HG02759 (cell line): Measurements from ENCODE around the gene CLEC16A.
A peak's percentile ranks its signal among the peaks of the same experiment; 100 is the strongest.

Source experiments
- ATAC-seq: cut with Tn5 transposase; IDR thresholded peaks from one replicate; pipeline ENCODE4 v1.9.1; 2021; ENCODE audit warnings: mild to moderate bottlenecking, moderate library complexity; ENCODE audit not compliant: unreplicated experiment

CLEC16A gene, protein sequence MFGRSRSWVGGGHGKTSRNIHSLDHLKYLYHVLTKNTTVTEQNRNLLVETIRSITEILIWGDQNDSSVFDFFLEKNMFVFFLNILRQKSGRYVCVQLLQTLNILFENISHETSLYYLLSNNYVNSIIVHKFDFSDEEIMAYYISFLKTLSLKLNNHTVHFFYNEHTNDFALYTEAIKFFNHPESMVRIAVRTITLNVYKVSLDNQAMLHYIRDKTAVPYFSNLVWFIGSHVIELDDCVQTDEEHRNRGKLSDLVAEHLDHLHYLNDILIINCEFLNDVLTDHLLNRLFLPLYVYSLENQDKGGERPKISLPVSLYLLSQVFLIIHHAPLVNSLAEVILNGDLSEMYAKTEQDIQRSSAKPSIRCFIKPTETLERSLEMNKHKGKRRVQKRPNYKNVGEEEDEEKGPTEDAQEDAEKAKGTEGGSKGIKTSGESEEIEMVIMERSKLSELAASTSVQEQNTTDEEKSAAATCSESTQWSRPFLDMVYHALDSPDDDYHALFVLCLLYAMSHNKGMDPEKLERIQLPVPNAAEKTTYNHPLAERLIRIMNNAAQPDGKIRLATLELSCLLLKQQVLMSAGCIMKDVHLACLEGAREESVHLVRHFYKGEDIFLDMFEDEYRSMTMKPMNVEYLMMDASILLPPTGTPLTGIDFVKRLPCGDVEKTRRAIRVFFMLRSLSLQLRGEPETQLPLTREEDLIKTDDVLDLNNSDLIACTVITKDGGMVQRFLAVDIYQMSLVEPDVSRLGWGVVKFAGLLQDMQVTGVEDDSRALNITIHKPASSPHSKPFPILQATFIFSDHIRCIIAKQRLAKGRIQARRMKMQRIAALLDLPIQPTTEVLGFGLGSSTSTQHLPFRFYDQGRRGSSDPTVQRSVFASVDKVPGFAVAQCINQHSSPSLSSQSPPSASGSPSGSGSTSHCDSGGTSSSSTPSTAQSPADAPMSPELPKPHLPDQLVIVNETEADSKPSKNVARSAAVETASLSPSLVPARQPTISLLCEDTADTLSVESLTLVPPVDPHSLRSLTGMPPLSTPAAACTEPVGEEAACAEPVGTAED

DNA sequence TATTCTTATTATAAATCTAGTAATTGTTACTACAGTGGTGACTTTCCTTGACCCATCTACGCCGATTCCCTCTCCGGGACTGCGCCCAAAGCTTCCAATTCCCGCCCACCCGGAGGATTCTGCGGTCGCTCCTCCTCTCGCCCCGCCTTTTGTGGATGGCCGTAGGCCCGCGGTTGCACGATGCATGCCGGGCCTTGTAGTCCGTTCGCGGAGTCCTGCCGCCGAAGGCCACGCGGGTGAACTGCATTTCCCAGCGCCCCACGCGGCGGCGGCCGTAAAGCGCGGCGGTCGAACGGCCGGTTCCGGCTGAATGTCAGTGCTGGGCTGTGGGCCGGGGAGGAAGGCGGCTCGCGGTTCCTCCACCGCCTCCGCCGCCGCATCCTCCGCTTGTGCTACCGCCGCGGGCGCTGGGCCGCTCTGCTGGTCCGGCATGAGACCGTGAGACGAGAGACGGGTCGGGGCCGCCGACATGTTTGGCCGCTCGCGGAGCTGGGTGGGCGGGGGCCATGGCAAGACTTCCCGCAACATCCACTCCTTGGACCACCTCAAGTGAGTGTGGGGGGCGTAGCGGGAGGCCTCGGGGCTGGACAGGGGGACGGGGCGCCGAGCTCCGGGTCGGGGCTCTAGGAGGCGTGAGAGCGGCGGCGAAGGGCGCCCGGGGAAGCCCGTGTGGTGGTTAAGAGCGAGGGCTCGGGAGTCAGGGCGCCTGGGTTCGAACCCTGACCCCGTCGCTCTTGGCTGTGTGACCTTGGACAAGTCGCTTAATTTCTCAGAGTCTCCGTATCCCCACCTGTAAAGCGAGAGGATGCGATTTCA, at the start of gene CLEC16A:
TSS of gene CLEC16A (plus strand) at position 316 of the 816 bp plus-strand sequence. CDS start at position 470, 154 bp downstream.
- ATAC-seq: peak; percentile 70

DNA sequence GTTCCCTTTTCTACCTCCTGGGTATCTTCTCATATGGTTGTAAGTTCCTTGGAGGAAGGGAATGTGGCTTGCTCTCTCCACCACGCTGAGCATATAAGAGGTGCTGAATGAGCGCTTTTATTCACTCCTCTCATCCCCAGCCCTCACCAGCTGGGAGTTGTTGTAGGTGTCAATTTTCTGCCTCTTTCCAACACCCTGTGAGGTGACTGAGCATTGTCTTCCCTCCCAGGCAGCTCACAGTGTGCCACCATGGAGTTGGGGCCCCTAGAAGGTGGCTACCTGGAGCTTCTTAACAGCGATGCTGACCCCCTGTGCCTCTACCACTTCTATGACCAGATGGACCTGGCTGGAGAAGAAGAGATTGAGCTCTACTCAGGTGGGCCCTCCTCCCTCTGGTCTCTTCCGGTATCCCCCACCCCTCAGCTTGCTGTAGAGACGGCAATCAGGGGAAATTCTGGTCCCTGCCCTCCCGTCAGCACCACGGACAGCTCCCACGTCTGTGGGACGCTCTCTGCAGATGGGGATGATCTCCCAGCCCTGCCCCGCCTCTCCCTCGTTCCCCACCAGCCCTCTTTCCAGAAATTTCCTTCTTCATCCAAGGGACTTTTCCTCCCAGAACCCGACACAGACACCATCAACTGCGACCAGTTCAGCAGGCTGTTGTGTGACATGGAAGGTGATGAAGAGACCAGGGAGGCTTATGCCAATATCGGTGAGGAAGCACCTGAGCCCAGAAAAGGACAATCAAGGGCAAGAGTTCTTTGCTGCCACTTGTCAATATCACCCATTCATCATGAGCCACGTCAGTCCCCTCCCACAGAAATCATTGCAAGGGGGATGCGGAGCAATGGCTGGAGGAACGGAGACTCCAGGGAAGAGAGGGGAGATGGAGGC, 49.1 kb upstream of the CLEC16A start:
- no peak for ATAC-seq

DNA sequence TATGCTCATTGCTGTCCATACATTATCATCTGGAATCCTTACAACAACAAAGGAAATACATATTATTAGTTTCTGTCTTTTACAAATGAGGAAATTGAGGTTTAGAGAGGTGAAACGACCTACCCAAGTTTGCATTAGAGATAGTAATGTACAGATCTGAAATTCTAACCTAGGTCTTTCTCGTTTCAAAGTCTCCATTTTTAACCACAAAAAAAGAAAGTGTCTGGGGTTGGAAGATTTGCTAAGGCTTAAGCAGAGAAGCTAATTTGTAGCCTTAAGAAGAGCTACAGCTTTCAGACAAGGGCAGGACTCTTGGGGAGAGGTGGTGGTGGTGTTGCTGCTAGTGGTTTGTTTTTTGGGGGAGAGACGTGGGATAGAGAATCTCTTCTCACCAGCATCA, 48.2 kb upstream of the CLEC16A start:
- ATAC-seq: no peak

DNA sequence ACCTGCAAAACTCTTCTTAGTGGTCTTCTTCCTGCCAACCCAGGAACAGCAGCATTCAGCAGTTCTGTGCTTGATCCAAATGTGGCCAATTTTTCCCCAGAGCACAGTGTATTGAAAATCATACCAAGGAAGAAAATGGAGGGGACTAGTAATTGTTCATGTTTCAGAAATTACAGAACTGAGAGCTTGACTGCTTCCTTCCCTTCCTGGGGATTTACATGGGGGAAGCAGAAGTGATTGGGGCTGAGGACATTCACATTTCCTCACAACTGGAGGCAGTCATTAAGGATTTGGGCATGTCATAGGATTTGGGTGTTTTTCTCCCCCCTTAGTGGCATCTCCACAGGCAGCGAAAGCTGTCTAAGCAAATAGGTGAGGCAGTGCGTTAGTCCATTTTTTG, 47.6 kb upstream of the CLEC16A start:
- ATAC-seq: no peak

GRCh38 chr16:10897134-10897533, 47.2 kb upstream of the CLEC16A start:
- ATAC-seq: peak; percentile 77

DNA sequence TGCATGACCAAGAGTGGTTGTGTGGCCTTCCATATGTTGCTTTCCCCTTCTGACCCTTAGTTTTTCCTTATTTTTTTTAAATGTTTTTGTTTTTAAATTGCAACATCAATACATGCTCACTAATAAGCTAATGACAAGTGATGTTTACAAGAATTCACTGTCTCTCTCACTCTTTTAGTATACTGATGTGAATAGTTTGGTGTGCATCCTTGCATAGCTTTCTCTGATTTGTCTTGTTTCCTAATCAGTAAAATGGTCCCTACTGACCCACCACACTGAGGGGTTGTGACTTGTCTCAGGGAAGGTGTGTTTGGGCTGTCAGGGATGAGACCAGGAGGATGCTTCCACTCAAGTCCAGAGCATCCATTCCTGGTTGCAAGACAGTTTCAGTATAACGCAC, 41.4 kb upstream of the CLEC16A start:
- ATAC-seq: no peak

DNA sequence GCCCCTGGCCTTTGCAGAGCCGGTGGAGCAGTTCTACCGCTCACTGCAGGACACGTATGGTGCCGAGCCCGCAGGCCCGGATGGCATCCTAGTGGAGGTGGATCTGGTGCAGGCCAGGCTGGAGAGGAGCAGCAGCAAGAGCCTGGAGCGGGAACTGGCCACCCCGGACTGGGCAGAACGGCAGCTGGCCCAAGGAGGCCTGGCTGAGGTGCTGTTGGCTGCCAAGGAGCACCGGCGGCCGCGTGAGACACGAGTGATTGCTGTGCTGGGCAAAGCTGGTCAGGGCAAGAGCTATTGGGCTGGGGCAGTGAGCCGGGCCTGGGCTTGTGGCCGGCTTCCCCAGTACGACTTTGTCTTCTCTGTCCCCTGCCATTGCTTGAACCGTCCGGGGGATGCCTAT, 37.9 kb upstream of the CLEC16A start:
- no peak for ATAC-seq

- no peak for ATAC-seq
Observed at GRCh38 chr16:10906914-10907756, 37.2 kb upstream of the CLEC16A start.

DNA sequence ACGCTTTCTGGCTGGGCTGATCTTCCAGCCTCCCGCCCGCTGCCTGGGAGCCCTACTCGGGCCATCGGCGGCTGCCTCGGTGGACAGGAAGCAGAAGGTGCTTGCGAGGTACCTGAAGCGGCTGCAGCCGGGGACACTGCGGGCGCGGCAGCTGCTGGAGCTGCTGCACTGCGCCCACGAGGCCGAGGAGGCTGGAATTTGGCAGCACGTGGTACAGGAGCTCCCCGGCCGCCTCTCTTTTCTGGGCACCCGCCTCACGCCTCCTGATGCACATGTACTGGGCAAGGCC, 36.7 kb upstream of the CLEC16A start:
- ATAC-seq: no peak

GRCh38 chr16:10911267-10911666, 33.1 kb upstream of the CLEC16A start:
- no peak for ATAC-seq

DNA sequence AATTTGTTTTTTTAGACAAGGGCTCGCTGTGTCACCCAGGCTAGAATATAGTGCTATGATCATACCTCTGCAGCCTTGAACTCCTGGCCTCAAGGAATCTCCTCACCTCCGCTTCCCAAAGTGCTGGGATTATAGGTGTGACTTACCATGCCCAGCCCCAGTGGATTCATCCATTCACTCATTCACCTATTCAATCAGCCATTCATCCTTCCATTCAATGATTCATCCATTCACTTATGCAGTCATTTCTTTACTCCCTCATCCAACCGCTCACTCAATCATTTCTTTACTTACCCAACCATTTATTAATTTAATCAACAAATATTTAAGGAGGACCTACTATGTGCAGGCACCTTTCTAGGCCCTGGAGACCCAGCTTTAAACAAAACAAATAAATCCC, 27.8 kb upstream of the CLEC16A start:
- ATAC-seq: no peak

DNA sequence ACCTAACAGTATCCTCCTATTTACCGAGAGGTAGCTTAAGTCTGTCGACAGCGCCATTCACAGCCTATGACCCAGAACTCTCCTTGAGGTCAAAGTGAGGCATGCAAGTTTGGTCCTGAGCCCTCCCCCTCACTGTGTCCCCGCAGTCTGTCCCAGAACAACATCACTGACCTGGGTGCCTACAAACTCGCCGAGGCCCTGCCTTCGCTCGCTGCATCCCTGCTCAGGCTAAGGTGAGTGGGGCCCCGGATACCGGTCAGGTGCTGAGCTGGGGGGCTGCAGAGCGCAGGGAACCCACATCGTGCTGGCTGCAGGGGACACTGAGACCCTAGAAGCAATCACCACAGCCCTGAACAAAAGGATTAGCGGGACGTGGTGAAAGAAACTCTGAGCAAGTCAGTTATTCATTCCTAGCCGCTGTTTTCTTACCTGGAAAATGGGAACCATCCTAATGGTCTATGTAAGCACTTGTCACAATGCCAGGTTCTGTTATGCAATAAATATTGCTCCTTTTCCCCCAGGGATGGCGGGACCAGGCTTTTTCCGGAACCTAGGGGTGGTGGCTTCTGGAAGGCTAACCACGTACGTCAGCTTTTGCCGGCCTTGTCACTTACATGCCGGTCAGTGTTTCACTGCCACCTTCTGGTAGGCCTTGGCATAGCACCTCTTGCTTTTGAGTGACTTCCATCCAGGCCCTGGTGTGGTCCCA, 25.9 kb upstream of the CLEC16A start:
- ATAC-seq: peak; percentile 51

DNA sequence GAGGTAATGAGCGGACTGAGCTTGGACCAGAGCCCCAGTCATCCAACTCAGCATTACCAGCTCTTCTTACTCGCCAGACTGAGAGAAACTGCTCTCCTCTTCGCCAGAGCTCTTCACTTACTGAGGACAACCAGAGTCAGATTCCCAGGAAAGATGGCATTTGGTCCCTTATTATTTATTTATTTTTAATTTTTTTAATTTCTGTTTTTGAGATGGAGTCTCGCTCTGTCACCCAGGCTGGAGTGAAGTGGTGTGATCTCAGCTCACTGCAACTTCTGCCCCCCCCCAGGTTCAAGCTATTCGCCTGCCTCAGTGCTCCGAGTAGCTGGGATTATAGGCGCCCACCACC, 25.4 kb upstream of the CLEC16A start:
- ATAC-seq: no peak

GRCh38 chr16:10920726-10921427, 23.5 kb upstream of the CLEC16A start:
- ATAC-seq: no peak

DNA sequence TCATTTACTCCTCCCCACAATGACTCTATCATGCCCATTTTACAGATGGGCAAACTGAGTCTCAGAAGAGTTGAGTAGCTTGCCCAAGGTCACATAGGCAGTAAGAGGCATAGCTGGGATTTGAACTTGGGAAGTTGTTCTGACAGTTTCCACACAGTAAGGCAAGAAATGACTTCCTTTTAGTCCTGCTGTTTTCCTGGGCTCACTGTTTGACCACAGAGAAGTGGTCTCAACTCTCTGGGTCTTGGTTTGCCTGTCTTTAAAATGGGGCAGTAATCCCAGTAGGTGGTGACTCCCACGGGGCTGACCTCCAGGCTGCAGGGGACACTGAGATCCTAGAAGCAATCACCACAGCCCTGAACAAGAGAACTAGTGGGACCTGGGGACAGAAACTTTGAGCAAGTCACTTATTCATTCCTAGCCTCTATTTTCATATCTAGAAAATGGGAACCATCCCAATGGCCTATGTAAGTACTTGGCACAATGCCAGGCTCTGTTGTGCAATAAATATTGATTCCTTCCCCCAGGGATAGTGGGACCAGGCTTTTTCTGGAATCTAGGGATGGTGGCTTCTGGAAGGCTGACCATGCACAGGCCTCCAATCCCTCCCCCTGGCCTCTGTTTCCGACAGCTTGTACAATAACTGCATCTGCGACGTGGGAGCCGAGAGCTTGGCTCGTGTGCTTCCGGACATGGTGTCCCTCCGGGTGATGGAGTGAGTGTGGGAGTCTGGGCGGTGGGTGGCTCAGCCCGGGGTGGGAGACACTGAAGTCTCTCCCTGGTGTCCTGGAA, 22.6 kb upstream of the CLEC16A start:
- ATAC-seq: no peak

GRCh38 chr16:10922328-10923145, 21.8 kb upstream of the CLEC16A start:
- no peak for ATAC-seq
